GM21619 (cell line): Measurements from ENCODE around the gene SNX25.
"Not testable (repeated sequence)": the region's sequence is repeated elsewhere in the genome, so short reads cannot be mapped to it uniquely, and the experiment has no call there.

Experiments used
- ATAC-seq: cut with Tn5 transposase; IDR thresholded peaks from one replicate; pipeline ENCODE4 v1.9.1; 2021; ENCODE audit not compliant: unreplicated experiment

Gene SNX25

DNA sequence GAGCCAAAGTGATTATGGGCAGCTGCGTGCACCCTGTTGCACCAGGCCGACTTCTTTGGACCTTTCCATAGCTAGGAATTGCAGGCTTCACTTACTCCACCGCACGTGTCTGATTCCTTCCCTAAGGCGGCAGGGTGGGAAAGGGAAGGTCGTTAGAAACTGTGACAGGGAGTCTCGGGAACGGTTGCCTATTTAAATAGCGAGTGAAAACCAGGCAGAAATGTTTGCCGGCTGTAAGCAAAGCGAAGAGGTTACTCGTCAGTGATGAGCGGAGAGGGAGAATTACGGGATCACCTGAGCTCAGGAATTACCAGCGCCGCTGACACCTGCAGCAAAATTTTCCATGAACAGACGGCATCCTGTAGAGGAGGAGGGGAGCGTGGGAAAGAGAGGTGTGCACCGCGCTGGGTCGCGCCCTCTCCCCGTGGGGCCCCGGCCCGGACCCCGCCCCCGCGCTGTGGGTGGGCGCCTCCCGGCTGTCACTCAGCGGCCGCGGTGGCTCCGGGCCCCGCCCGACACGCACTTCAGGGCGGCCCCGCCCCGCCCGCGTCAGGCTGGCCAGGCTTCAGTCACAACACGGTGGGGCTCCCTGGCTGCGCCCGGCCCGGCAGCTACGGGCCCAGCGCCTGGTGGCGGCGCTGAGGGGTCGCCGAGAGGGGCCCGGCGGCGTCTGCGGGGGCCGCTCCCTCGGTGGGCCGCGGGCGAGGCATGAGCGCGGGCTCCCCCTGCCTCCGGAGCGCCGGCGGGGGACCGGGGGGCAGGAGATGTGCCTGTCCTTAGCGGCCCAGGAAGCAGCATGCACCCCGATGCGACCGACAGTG lies at the start of gene SNX25:
Gene SNX25, plus strand, starts transcription at position 568 of the 821 bp plus-strand sequence. Its CDS starts 229 bp downstream, at position 797.
- ATAC-seq: peak; percentile 67

DNA sequence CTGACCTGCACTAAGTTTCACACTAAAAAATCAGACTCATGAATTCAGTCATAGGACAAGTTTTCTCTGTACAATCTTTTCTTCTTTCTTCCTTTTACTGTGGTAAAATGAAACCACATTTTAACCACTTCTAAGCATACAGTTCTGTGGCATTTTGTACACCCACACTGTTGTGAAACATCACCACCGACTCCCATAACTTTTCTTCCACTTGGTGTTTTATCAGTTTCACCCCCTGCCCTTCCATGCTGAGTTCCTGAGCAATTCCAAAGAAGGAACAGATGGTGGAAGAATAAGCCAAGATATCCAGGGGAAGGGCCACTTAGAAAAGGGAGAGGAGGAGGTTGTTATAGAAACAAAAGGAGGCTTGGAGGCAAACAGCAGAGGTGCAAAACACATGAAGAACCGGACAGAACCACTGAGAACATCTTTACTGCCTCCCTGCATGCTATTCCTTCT lies 43.8 kb upstream of the SNX25 start:
- peak; percentile 98 for ATAC-seq

GRCh38 chr4:185167234-185167633 lies 42.2 kb upstream of the SNX25 start:
- ATAC-seq: no peak

GRCh38 chr4:185171373-185172071 lies 37.9 kb upstream of the SNX25 start:
- ATAC-seq: peak; percentile 88

- no peak for ATAC-seq
These were observed 29.9 kb upstream of the SNX25 start for GRCh38 chr4:185179488-185179887.

- ATAC-seq: no peak
These were observed 27.2 kb upstream of the SNX25 start for GRCh38 chr4:185182239-185182638.

DNA sequence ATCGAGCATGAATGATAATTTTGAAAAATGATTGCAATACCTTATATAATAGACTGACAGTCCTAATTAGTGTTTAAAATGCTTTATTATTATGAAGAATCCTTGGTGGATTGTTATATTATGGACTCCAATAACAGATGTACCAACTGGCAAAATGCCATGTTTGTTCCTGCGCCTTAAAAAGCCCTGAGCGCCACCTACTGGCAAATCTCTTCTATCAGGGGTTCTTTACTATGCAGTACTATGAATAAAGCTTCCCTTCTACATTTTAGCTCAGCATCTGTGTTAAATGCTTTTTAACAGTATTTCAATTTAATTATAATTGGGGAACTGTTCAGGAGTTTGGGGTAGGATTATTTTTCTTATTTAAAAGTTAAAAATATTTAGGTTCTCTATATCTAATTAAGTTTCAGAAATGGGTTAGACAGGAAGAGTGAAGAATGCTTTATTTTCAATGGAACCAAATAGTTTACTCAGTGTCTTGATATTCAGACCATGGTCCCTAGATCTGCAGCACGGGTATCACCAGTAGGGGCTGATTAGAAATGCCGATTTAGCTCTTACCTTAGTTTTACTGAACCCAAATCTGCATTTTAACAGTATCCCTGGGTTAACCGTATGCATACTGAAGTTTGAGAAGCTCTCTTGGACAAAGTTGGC lies 25.6 kb upstream of the SNX25 start:
- peak; percentile 56 for ATAC-seq

- no peak for ATAC-seq
These were observed 22.6 kb upstream of the SNX25 start for GRCh38 chr4:185186769-185187168.

GRCh38 chr4:185189606-185190305 lies 19.6 kb upstream of the SNX25 start:
- ATAC-seq: no peak

DNA sequence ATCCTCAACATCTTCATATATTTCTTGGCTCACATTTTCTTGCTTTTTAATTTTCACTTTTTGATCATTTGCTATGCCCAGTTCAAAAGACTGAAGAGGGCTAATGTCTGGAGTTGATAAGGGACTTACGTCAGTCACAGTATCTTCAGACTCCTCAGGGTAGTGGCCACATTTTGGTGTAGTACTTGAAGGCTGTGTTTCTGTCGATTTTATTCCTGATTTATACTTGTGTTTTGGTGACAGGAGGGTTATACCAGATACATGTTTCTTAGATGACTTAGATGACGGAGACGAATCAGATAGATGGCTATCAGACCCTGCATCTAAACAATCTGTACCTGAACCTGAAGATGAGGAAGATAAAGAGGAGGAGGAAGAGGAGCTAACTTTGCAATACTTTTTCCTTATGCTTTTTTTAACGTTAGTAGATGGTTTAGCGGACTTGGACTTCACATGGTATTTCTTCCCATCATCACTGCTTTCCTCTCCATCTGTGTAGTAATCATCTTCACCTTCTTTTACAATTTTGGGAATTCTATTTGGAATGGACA lies 19.0 kb upstream of the SNX25 start:
- ATAC-seq: no peak

DNA sequence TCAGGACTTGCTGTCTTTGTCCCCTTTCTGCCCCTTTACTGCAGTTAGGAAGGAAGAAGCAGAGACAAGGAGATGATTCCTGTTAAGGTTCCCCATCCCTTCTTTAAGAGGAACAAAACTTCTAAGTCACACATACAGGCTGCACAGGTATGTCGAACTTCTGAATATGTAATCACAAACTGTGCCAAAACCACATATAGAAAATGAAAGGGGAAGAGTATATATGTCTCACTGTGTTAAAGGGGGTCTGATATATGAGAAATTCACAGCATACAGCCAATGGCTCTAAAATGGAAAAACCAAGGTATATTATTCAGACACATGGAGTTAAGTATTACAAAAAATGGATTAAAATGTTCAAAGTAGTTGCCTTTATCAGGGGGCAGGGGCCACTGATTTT lies 17.3 kb upstream of the SNX25 start:
- peak; percentile 88 for ATAC-seq

DNA sequence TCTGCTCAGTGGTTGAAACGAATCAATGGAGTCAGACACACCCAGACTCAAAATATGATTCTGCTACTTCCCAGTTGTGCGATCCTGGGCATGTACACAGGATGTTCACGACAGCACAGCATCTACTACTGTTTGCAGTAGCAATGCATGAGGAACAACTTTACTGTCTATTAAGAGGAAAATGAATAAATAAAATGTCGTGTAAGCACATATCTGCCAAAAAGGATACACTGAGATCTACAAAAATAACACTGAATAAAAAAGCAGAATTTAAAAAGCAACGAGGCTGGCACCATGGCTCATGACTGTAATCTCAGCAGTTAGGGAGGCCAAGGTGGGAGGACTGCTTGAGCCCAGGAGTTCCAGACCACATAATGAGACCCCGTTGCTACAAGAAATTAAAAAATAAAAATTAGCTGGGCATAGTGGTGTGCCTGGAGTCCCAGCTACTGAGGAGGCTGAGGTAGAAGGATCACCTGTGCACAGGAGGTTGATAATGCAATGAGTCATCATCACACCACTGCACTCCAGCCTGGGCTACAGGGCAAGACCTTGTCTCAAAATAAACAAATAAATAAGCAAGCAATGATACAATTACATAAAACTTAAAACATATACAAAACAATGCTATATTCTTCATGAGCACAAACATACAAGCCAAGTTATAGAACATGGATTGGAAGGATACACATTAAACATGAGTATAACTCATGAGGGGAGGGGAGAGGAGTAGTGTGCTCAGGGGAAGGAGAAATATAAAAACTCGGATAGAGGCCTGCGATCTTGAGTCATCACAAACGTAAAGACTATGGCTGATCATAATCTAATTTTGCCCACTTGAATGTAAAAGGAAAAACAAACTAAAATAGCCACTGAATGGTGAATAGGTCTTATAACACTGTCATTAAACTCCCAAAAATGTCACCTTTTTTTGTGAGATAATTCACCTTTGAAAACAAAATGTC lies 14.2 kb upstream of the SNX25 start:
- ATAC-seq: no peak

DNA sequence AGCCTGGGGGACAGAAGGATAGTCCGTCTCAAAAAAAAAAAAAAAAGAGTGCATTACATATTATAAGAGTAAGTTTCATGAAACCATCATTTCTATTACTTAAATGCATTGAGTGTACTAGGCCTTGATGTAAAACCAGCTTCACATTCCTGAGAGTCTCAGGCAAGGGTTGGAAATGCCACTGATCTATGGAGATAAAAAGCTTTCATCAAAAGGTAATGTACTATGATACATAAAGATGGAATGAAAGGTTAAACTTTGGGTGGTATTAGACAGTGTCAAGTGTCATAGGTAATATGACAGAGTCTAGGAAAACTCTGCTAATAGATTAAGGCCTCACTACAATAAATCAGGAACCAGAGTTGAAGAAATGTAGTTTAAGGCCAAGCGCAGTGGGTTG lies 13.0 kb upstream of the SNX25 start:
- ATAC-seq: no peak

- not testable (repeated sequence) for ATAC-seq
These were observed 11.2 kb upstream of the SNX25 start for GRCh38 chr4:185198189-185198588.

GRCh38 chr4:185201977-185202962 lies 7.1 kb upstream of the SNX25 start:
- no peak for ATAC-seq

- ATAC-seq: peak; percentile 1
These were observed 6.4 kb upstream of the SNX25 start for GRCh38 chr4:185202984-185203485.

DNA sequence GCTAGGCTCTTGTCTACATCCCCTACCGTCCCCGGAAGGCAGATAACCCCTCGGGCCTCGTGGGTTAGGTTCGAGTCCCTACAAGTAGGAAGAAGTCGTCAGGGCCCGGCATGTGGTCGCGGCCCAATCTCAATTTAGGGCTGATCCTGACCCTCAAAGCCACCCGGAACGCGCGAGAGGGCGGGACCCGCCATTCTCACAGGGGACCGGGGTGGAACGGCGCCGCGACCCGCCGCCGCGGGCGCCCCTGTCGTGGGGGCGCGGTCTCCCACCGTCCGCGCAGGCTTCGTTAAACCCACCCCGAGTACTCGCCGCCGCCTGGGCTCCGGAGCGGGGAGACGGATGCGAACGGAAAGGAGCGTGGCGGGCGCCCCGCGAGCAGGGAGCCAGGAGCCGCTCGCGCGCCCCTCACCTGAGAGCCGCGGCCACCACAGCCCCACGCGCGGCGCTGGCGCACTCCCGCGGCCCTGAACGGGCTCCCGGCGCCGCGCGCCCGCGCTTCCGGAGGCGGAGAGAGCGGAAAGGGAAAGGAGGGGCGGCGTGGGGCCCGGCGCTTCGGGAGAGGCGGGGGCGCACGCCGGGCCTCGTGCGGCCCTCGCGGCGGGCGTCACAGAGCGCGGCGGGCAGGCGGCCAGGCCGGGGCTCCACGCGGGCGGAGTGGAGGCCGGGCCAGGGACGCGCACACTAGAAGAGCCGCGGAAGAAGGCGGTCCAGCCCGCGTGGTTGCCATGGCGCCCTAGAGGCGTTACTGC lies 5.7 kb upstream of the SNX25 start, which contains the start of gene CFAP97:
Gene CFAP97, minus strand, starts transcription at position 515 of the 752 bp plus-strand sequence. CDS start 12,804 bp downstream, outside the sequence.
- peak; percentile 73 for ATAC-seq
